Right atrium auricular region (tissue), 2 donors: ENCODE data around the gene KCTD18. TPM values are rescaled to one million over a fixed set of nuclear protein-coding genes. Genes with fewer than 3 reads are reported as not detected.

Source experiments
- DNase-seq: peaks from one replicate; pipeline ENCODE4 v3.0.0-alpha.2; 2019; ENCODE audit warnings: low spot score
- H3K27ac ChIP-seq, 2 donors: fragments of 200-600 bp; sonication (generic); 1 replicate in 1 of 2; 2 replicates in 1 of 2; pipeline ENCODE4 v1.5.1; 2016 to 2019
- H3K27me3 ChIP-seq, 2 donors: fragments of 200-600 bp; sonication (generic); one replicate each; pipeline versions ENCODE4 v1.5.1 to v1.6.0; 2017 to 2019
- H3K36me3 ChIP-seq: fragments of 200-600 bp; sonication (generic); one replicate; pipeline ENCODE4 v1.5.1; 2016
- H3K4me1 ChIP-seq, 2 donors: fragments of 200-600 bp; sonication (generic); one replicate each; pipeline versions ENCODE4 v1.5.1 to v1.6.0; 2017 to 2019
- H3K4me3 ChIP-seq, 2 donors: fragments of 200-600 bp; sonication (generic); 1 replicate in 1 of 2; 2 replicates in 1 of 2; pipeline ENCODE4 v1.5.1; 2017 to 2019; ENCODE audit warnings: mild to moderate bottlenecking in 1 of 2, moderate library complexity in 1 of 2
- H3K9me3 ChIP-seq, 2 donors: fragments of 200-600 bp; sonication (generic); one replicate each; pipeline ENCODE4 v1.5.1; 2019
- CTCF ChIP-seq, 2 donors: fragments of 200-600 bp; sonication (generic); IDR thresholded peaks; one replicate each; pipeline ENCODE4 v1.5.1; 2019; ENCODE audit warnings: antibody characterized with exemption in 2 of 2
- total RNA-seq, 2 donors: library from RNA; depleted of rRNA; stranded (reverse); fragments of >200 nt; gene quantifications; one replicate each; pipeline ENCODE4 v1.1.0, GENCODE V29; 2016

Gene KCTD18
- total RNA-seq, 2 donors from 2014 or later: 11.9 to 16.4 TPM

GRCh38 chr2:200486529-200486928 lies 23.3 kb downstream of the KCTD18 start:
- Histone ChIP-seq H3K4me1 (no peaks in the 10 kb centered on the region), H3K27ac (no peak overlapping the region), H3K9me3 (no peaks in the 10 kb centered on the region), H3K27me3 (no peaks in the 10 kb centered on the region), H3K36me3 (peaks cover 16% of the 10 kb centered on the region), H3K4me3 (no peak overlapping the region)
- no peak for DNase-seq
- TF ChIP-seq CTCF (IDR thresholded peaks at IDR 0.05): no peak

GRCh38 chr2:200484934-200485333 lies 24.9 kb downstream of the KCTD18 start:
- no peak for TF ChIP-seq CTCF (IDR thresholded peaks at IDR 0.05)
- Histone ChIP-seq H3K4me1 (no peaks in the 10 kb centered on the region), H3K9me3 (no peaks in the 10 kb centered on the region), H3K36me3 (peaks cover 5% of the 10 kb centered on the region), H3K27me3 (no peaks in the 10 kb centered on the region), H3K27ac (no peak overlapping the region), H3K4me3 (no peak overlapping the region)
- no peak for DNase-seq

DNA sequence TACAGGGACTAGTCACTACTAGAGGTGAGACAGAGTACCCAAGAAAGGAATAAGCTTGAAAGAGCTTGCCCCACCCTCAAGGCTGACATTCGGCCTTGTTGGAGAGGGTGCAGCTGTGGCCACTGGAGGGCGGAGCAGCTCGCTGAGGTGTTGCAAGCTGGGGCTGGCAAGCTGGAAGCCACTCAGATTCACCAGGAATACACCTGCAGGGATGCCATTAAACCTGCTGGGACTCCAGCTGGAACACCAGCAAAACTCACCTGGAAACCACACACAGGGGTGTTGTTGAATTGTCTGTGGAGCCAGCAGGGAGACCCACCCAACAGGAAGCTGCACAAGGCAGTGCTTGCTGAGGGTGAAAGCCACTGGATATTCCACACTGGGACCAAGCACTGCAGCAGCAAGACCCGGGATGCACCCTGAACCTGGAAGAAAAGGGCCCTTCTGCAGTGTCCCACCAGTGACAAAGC lies 26.1 kb downstream of the KCTD18 start:
- Histone ChIP-seq H3K4me1 (no peaks in the 10 kb centered on the region), H3K9me3 (no peaks in the 10 kb centered on the region), H3K36me3 (no peaks in the 10 kb centered on the region), H3K27ac (no peak overlapping the region), H3K27me3 (no peaks in the 10 kb centered on the region), H3K4me3 (no peak overlapping the region)
- TF ChIP-seq CTCF (IDR thresholded peaks at IDR 0.05): peak in 1 of 2 donors; percentile 44
- no peak for DNase-seq

- TF ChIP-seq CTCF (IDR thresholded peaks at IDR 0.05): no peak
- Histone ChIP-seq H3K4me1 (no peaks in the 10 kb centered on the region), H3K36me3 (peaks cover 9% of the 10 kb centered on the region), H3K4me3 (no peak overlapping the region), H3K27ac (no peak overlapping the region), H3K9me3 (no peaks in the 10 kb centered on the region), H3K27me3 (no peaks in the 10 kb centered on the region)
- DNase-seq: no peak
Measured at GRCh38 chr2:200482194-200482593, 27.7 kb downstream of the KCTD18 start.

GRCh38 chr2:200479692-200480265 lies 30.1 kb downstream of the KCTD18 start:
- no peak for DNase-seq
- H3K36me3 ChIP-seq: peaks cover 29% of the 10 kb centered on the region

More at GRCh38 chr2:200479692-200480265, 30.1 kb downstream of the KCTD18 start:
- Histone ChIP-seq H3K9me3 (no peaks in the 10 kb centered on the region), H3K27ac (no peak overlapping the region), H3K4me3 (no peak overlapping the region), H3K4me1 (no peaks in the 10 kb centered on the region), H3K27me3 (no peaks in the 10 kb centered on the region)
- TF ChIP-seq CTCF (IDR thresholded peaks at IDR 0.05): no peak
